H1 (cell line): Measurements from ENCODE around the gene APAF1. TPM values are rescaled to one million over a fixed set of nuclear protein-coding genes. Genes with fewer than 3 reads are reported as not detected.

Experiments
- KDM4A ChIP-seq: IDR thresholded peaks from one replicate; pipeline ENCODE4 v1.7.1; 2012; ENCODE audit warnings: low read depth, mild to moderate bottlenecking, moderate library complexity, low read length, inconsistent platforms; ENCODE audit not compliant: severe bottlenecking
- PHF8 ChIP-seq: fragments of 200-600 bp; sonication (generic); conservative IDR thresholded peaks from 2 replicates; pipeline ENCODE4 v1.7.1; 2012; ENCODE audit warnings: low read depth, mild to moderate bottlenecking, inconsistent platforms, low read length, moderate library complexity
- RAD21 ChIP-seq, 2 experiments: IDR thresholded peaks in 1 of 2; conservative IDR thresholded peaks in 1 of 2; 2 replicates each; pipeline ENCODE4 v1.6.1; 2011; ENCODE audit warnings: low read depth in 2 of 2, low read length in 2 of 2, improper control_type of control experiment in 1 of 2, inconsistent platforms in 1 of 2, mild to moderate bottlenecking in 1 of 2, moderate library complexity in 1 of 2
- RBBP5 ChIP-seq: IDR thresholded peaks from 2 replicates; pipeline ENCODE4 v1.7.1; 2012; ENCODE audit warnings: low read depth, mild to moderate bottlenecking, inconsistent platforms, low read length, moderate library complexity, borderline replicate concordance
- SP4 ChIP-seq: IDR thresholded peaks from 2 replicates; pipeline ENCODE4 v1.6.1; 2012; ENCODE audit warnings: low read length, inconsistent platforms
- polyA plus RNA-seq, 7 experiments: library from polyadenylated mRNA; depleted of rRNA in 3 of 7; stranded (reverse) in 5 of 7; unstranded in 2 of 7; fragments of >200 nt in 5 of 7; fragments of 200-250 nt in 2 of 7; gene quantifications; 1 replicate in 5 of 7; 2 replicates in 1 of 7; 4 replicates in 1 of 7; pipeline versions ENCODE4 v1.2.1 to v1.2.3, GENCODE V29; 2011 to 2013; ENCODE audit warnings: missing spikeins in 2 of 7, mixed read lengths in 2 of 7
- total RNA-seq: library from RNA; stranded (reverse); fragmentation: NEBNext Ultra II Directional; extraction: Animal tissue kit (Norgen Biotek cat#: 25700); gene quantifications from 2 replicates; pipeline ENCODE4 v1.2.1, GENCODE V29; 2021

The APAF1 gene
- total and polyA plus RNA-seq, 2 of the 8 experiments (the other 6 are each of a cell fraction or from before 2014, with no cell fraction given), result 4.7 to 22.6 TPM

GRCh38 chr12:98743362-98743953 is 98.4 kb downstream of the APAF1 start (continued):
- no peak for TF ChIP-seq RBBP5
- TF ChIP-seq RAD21 (IDR thresholded peaks at IDR 0.05 in 1 of 2, conservative IDR thresholded peaks at IDR 0.05 in 1 of 2; ENCODE audit: low read depth in 2 of 2, low read length in 2 of 2), result peak; percentile 50 to 62
- no peak for TF ChIP-seq PHF8
- TF ChIP-seq SP4, result no peak
- no peak for TF ChIP-seq KDM4A
- TF ChIP-seq, all 59 proteins: peak for 2
